GM12878 (cell line): ENCODE measurements around the gene TMEM170B. TPM values are rescaled to one million over a fixed set of nuclear protein-coding genes. Genes with fewer than 3 reads are reported as not detected.

ENCODE experiments used
- ATAC-seq: fragments of 200-7000 bp; cut with Tn5 transposase; 3 replicates; pipeline ENCODE4 v1.9.1; 2020; ENCODE audit warnings: mild to moderate bottlenecking, moderate library complexity
- BruUV-seq: library from RNA; stranded (reverse); fragments of 400-500 nt; replicated peaks from 2 replicates; lab custom pipeline; 2021; lab: Mats Ljungman, UMichigan
- CTCF ChIA-PET: fragments of 300-600 bp; sonication (Branson Sonifier 250); formaldehyde crosslinking; extraction: SDS; loops from one replicate; lab custom pipeline; 2021; ENCODE audit warnings: inconsistent platforms; lab: Yijun Ruan, JAX
- POLR2A ChIA-PET: fragments of 350-600 bp; formaldehyde crosslinking; extraction: SDS; loops from one replicate; lab custom pipeline; 2021; ENCODE audit warnings: inconsistent platforms; lab: Charles Lee
- RAD21 ChIA-PET: fragments of 300-600 bp; sonication (Branson Sonifier 250); formaldehyde crosslinking; loops from one replicate; lab custom pipeline; 2023; ENCODE audit warnings: antibody characterized with exemption; ENCODE audit not compliant: unreplicated experiment; lab: Charles Lee
- SMC1A ChIA-PET: fragments of 300-600 bp; sonication (Branson Sonifier 250); formaldehyde crosslinking; loops from one replicate; lab custom pipeline; 2023; ENCODE audit not compliant: unreplicated experiment, uncharacterized antibody; lab: Charles Lee
- DNase-seq: peaks from one replicate; pipeline ENCODE4 v3.0.0-alpha.2; 2011; ENCODE audit warnings: low read depth, low spot score
- FAIRE-seq: peaks from 3 replicates; lab custom pipeline; 2011; peaks lifted over from hg19 to GRCh38; lab: Jason Lieb, UNC
- H2AFZ ChIP-seq: 2 replicates; pipeline ENCODE4 v1.6.0; 2011; ENCODE audit warnings: low read depth, low read length, control low read depth; ENCODE audit not compliant: control insufficient read depth
- H3K27ac ChIP-seq: 2 replicates; pipeline ENCODE4 v1.5.1; 2011; ENCODE audit warnings: control low read depth; ENCODE audit not compliant: control insufficient read depth, insufficient read depth
- H3K27me3 ChIP-seq, 2 experiments: replicated peaks in 1 of 2; 2 replicates each; pipeline versions ENCODE4 v1.6.0 to v1.6.1; 2011; ENCODE audit warnings: low read length in 1 of 2; ENCODE audit not compliant: control insufficient read depth in 2 of 2, insufficient read depth in 2 of 2
- H3K36me3 ChIP-seq, 2 experiments: 2 replicates each; pipeline ENCODE4 v1.5.1; 2011; ENCODE audit warnings: low read length in 1 of 2; ENCODE audit not compliant: control insufficient read depth in 2 of 2, insufficient read depth in 2 of 2
- H3K4me1 ChIP-seq: 2 replicates; pipeline ENCODE4 v1.6.1; 2011; ENCODE audit warnings: mild to moderate bottlenecking, low read length, moderate library complexity, mixed read lengths; ENCODE audit not compliant: control insufficient read depth, insufficient read depth
- H3K4me2 ChIP-seq: 2 replicates; pipeline ENCODE4 v1.6.0; 2011; ENCODE audit warnings: control low read depth; ENCODE audit not compliant: control insufficient read depth, insufficient read depth
- H3K4me3 ChIP-seq: fragments of 200-600 bp; sonication (generic); 2 replicates; pipeline ENCODE4 v1.5.1; 2016
- H3K79me2 ChIP-seq: 2 replicates; pipeline ENCODE4 v1.6.0; 2011; ENCODE audit warnings: low read length; ENCODE audit not compliant: control insufficient read depth, insufficient read depth
- H3K9ac ChIP-seq: 2 replicates; pipeline ENCODE4 v1.8.0; 2011; ENCODE audit warnings: low read length, control low read depth, mixed read lengths; ENCODE audit not compliant: control insufficient read depth, insufficient read depth
- H3K9me3 ChIP-seq: replicated peaks from 3 replicates; pipeline ENCODE4 v1.5.1; 2011; ENCODE audit warnings: mild to moderate bottlenecking, low read length; ENCODE audit not compliant: control insufficient read depth, insufficient read depth
- H4K20me1 ChIP-seq: 2 replicates; pipeline ENCODE4 v1.6.0; 2011; ENCODE audit not compliant: control insufficient read depth, insufficient read depth
- CHD2 ChIP-seq: IDR thresholded peaks from 2 replicates; pipeline ENCODE4 v1.6.1; 2011; ENCODE audit warnings: low read depth, low read length, improper control_type of control experiment, borderline replicate concordance
- FOS ChIP-seq: IDR thresholded peaks from 3 replicates; pipeline ENCODE4 v1.6.1; 2011; ENCODE audit warnings: borderline replicate concordance; ENCODE audit not compliant: insufficient read length; ENCODE audit errors: extremely low read depth
- JUNB ChIP-seq: IDR thresholded peaks from 2 replicates; pipeline ENCODE4 v1.6.1; 2016; ENCODE audit warnings: antibody characterized with exemption, mild to moderate bottlenecking
- RBBP5 ChIP-seq: fragments of 200-600 bp; sonication (generic); conservative IDR thresholded peaks from 2 replicates; pipeline ENCODE4 v1.6.1; 2016
- ZBTB33 ChIP-seq: fragments of 450-650 bp; IDR thresholded peaks from 2 replicates; pipeline ENCODE4 v1.6.1; 2017; ENCODE audit warnings: mild to moderate bottlenecking
- ZNF207 ChIP-seq: fragments of 450-650 bp; IDR thresholded peaks from 2 replicates; pipeline ENCODE4 v1.6.1; 2014; ENCODE audit warnings: antibody characterized with exemption, mild to moderate bottlenecking, borderline replicate concordance
- ZSCAN29 ChIP-seq: fragments of 450-650 bp; IDR thresholded peaks from 2 replicates; pipeline ENCODE4 v1.6.1; 2017; ENCODE audit warnings: mild to moderate bottlenecking, moderate library complexity
- ZZZ3 ChIP-seq: IDR thresholded peaks from 2 replicates; pipeline ENCODE4 v1.6.1; 2011; ENCODE audit warnings: low read depth; ENCODE audit not compliant: control insufficient read depth, insufficient read length
- WGBS: methylation state at CpG from one replicate; pipeline ENCODE4 v1.1.6; 2016; ENCODE audit warnings: low lambda C conversion rate; ENCODE audit not compliant: insufficient replicate concordance, insufficient coverage; ENCODE audit errors: missing lambda C conversion rate; 5-methylcytosine and 5-hydroxymethylcytosine counted together
- in situ Hi-C: fragments of 300-500 bp; cut with MboI; formaldehyde crosslinking; loops from 9 replicates; pipeline ENCODE4 v1.14.3; 2018; ENCODE audit warnings: mixed read lengths
- intact Hi-C: fragments of 100-400 bp; cut with micrococcal nuclease; formaldehyde crosslinking; loops from one replicate; pipeline ENCODE4 v1.14.2; 2022; ENCODE audit not compliant: unreplicated experiment
- polyA plus RNA-seq, 11 experiments: library from polyadenylated mRNA; depleted of rRNA in 4 of 11; unstranded in 6 of 11; stranded (reverse) in 5 of 11; fragments of >200 nt; fragmentation: Nextera tagmentation in 4 of 11; fragmentation: Illumina TruSeq in 1 of 11; extraction: Ambion mirVana in 4 of 11; extraction: Trizol in 1 of 11; gene quantifications; 1 replicate in 1 of 11; 2 replicates in 10 of 11; pipeline versions ENCODE4 v1.2.1 to v1.2.3, GENCODE V29; 2011 to 2016; ENCODE audit warnings: inconsistent platforms in 2 of 11, missing spikeins in 2 of 11, low read depth in 1 of 11
- total RNA-seq, 4 experiments: library from RNA; depleted of rRNA in 3 of 4; stranded (reverse); fragments of >200 nt in 3 of 4; fragmentation: Illumina TruSeq in 1 of 4; extraction: Trizol in 1 of 4; gene quantifications; 2 replicates each; pipeline versions ENCODE4 v1.2.1 to v1.2.3, GENCODE V29; 2013 to 2021

The TMEM170B gene
- total and polyA plus RNA-seq, 10 of the 15 experiments (the other 5 are each of a cell fraction or from before 2014, with no cell fraction given): 0.38 to 10.3 (median 4.2) TPM

- ChIA-PET CTCF (interaction anchor here (1.5 to 1.9 kb wide), 2 partner anchors 40 to 41 kb away, joined by 3 to 7 read pairs; no protein-coding TSS in a partner anchor), RAD21 (interaction anchor here (0.8 to 1.6 kb wide), 3 partner anchors 41 to 987 kb away, joined by 3 to 4 read pairs (median 3); no protein-coding TSS in a partner anchor), POLR2A (interaction anchor here (0.7 to 1.0 kb wide), 2 partner anchors 21 to 96 kb away, joined by 3 read pairs; no protein-coding TSS in a partner anchor), SMC1A (interaction anchor here (0.6 to 1.9 kb wide), 5 partner anchors 13 to 31 kb away, joined by 3 to 9 read pairs (median 4); no protein-coding TSS in a partner anchor)
- no peak overlapping the region for H3K9ac ChIP-seq
- ATAC-seq (no peak), FAIRE-seq (no peak), DNase-seq (no peak)
- no peaks in the 10 kb centered on the region for H4K20me1 ChIP-seq
- H3K9me3 ChIP-seq: no peaks in the 10 kb centered on the region
- H3K4me2 ChIP-seq: no peak overlapping the region
- no peak for TF ChIP-seq ZNF207
- no peak for TF ChIP-seq JUNB
- TF ChIP-seq ZZZ3: no peak
- TF ChIP-seq ZBTB33: no peak
- no peak for TF ChIP-seq ZSCAN29
- no peak for TF ChIP-seq CHD2
- no peak for TF ChIP-seq RBBP5
- TF ChIP-seq FOS: no peak
- no peak overlapping the region for H2AFZ ChIP-seq
- WGBS: 84% methylated on average over 10 of the region's 10 CpGs
- no peaks in the 10 kb centered on the region for H3K27me3 ChIP-seq
- H3K4me1 ChIP-seq: no peaks in the 10 kb centered on the region
- no peaks in the 10 kb centered on the region for H3K36me3 ChIP-seq
- H3K27ac ChIP-seq: no peak overlapping the region
- no TSS peak for BruUV-seq
- no peak overlapping the region for H3K4me3 ChIP-seq
- in situ Hi-C loops (no loop called here), intact Hi-C loops (no loop called here)
- no peaks in the 10 kb centered on the region for H3K79me2 ChIP-seq
These were observed 77.1 kb downstream of the TMEM170B start for GRCh38 chr6:11614534-11615213.
